OCI-LY7 (cell line): ENCODE data around the gene FNTB.

Source experiments
- CTCF ChIP-seq: fragments of 200-600 bp; sonication (generic); conservative IDR thresholded peaks from 2 replicates; pipeline ENCODE4 v1.5.1; 2014; ENCODE audit warnings: mild to moderate bottlenecking, antibody characterized with exemption, low read length, moderate library complexity, mixed read lengths
- EZH2phosphoT487 ChIP-seq: fragments of 200-600 bp; sonication (generic); IDR thresholded peaks from 2 replicates; pipeline ENCODE4 v1.6.1; 2018; ENCODE audit warnings: low read depth, borderline replicate concordance, mild to moderate bottlenecking, mixed run types, antibody characterized with exemption, low read length, moderate library complexity, mixed read lengths

DNA sequence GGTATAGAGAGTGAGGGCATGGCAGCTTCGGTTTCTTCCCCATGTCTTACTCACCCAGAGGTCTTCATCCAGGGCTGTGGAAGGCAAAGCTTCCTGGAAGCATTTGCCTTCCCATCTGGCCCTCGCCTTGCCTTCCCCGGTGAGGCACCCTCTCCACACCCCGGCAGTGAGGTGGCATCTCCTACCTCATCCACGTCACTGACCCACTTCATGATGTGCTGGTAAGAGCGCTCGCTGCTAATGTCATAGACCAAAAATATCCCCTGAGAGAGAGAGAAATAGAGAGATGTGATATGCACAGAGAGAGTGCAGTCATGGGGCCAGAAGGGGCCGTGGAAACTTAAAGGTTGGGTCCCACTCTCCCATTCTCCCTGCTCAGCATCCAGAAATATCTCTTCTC is 35.8 kb upstream of the FNTB start:
- TF ChIP-seq CTCF (no peak), EZH2phosphoT487 (no peak)
